ENCODE measurements around the gene CCDC14.
"Not testable (repeated sequence)": the region's sequence is repeated elsewhere in the genome, so short reads cannot be mapped to it uniquely, and the experiment has no call there.

The CCDC14 gene

DNA sequence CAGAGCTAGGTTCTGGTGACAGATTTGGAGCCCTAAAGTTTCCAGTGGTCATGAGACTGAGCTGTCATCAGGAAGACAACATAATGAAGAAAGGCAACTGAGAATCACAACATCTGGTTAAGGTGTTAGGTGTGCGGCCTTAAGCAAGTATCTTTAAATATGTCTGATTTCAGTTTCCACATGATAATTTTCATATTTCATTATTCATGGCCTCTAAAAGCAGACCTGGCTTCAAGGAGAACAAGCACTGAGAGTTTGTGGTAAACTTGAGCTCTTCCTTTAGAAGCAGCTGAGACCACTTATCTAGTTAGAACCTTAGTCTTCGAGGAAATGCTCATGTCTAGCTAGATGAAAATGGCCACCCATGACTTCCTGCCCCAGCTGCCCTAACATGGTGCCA, 51.2 kb downstream of the CCDC14 start:
- no peak for DNase-seq (ENCODE audit: low read depth in 2 of 3, low spot score in 1 of 3)

DNA sequence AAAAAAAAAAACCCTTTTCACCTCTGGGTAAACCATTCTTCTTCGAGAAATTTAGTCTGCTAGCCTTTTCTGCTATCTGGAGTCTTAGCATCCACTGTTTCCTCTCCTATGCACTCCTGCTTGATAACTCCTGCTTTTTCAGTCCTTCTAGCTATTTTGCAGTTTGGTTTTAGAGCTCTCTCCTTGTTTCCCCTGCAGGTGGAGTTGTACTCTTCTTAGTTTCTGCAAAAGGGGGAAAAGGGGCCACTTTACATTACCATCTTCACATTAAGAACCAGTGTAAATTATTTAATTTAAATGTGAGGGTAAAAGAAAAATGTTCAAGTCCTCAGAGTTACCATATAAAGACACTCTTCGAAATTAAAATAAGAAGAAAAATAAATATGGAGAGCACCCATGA, 53.3 kb downstream of the CCDC14 start:
- no peak for DNase-seq (ENCODE audit: low read depth in 2 of 3, low spot score in 1 of 3)

DNA sequence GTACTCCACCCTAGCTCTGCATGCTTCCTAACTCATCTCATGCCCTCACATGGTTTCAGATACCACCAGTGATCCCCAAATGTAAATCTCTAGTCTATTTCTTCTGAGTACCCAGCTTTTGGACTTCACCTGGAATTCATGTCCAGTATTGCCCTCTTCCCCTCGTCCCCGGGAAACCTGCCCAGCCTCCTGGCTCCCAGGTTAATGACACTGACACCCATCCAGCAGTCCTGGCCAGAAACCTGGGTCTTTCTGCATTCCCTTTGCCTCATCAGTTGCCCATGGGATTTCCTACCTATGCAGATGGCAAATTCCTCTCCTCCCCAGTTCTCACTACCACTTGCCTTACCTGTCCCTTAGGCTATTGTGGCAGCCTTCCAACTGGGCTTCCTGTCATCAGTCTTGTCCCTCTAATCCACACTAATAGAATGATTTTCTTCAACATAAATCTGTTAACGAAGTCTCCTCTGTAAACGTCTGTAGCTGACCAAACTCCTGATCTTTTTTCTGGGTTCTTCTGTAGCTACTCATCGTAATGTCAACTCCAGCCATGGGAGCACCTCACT, 61.6 kb downstream of the CCDC14 start:
- DNase-seq (ENCODE audit: low read depth in 2 of 3, low spot score in 1 of 3): no peak

DNA sequence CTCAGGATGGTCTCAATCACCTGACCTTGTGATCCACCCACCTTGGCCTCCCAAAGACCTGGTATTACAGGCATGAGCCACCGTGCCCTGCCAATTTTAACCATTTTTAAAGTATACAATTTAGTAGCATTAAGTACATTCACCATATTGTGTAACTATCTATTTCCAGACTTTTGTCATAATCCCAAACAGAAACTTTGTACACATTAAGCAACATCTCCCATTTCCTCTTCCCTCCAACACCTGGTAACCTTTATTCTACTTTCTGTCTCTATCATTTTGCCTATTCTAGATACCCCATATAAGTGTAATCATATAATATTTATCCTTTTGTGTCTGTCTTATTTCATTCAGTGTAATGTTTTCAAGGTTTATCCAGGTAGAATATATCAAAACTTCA, 68.0 kb downstream of the CCDC14 start:
- DNase-seq (ENCODE audit: low read depth in 2 of 3, low spot score in 1 of 3): no peak

DNA sequence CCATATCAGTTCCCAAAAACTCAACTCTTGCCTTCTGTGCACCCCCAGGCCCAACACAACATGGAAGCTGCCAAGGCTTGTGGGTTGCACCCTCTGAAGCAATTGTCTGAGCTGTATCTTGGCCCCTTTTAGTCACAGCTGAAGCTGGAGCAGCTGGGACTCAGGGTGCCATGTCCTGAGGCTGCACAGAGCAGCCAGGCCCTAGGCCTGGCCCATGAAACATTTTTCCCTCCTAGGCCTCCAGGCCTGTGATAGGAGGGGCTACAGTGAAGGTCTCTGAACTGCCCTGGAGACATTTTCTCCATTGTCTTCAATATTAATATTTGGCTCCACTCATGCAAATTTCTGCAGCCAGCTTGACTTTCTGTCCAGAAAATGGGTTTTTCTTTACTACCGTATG, 68.8 kb downstream of the CCDC14 start:
- DNase-seq (ENCODE audit: low read depth in 2 of 3, low spot score in 1 of 3): no peak

DNA sequence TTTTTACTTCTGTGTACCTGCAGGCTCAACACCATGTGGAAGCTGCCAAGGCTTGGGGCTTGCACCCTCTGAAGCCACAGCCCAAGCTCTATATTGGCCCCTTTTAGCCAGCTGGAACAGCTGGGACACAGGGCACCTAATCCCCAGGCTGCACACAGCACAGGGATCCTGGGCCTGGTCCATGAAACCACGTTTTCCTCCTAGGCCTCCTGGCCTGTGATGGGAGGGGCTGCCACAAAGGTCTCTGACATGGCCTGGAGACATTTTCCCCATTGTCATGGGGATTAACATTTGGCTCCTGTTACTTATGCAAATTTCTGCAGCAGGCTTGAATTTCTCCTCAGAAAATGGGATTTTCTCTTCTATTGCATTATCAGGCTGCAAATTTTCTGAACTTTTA, 70.0 kb downstream of the CCDC14 start:
- not testable (repeated sequence) for DNase-seq (ENCODE audit: low read depth in 2 of 3, low spot score in 1 of 3)

DNA sequence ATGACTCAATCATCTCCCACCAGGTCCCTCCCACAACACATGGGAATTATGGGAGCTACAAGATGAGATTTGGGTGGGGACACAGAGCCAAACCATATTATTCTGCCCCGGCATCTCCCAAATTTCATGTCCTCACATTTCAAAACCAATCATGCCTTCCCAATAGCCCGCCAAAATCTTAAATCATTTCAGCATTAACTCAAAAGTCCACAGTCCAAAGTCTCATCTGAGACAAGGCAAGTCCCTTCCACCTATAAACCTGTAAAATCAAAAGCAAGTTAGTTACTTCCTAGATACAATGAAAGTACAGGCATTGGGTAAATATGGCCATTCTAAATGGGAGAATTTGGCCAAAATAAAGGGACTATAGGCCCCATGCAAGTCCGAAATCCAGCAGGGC, 70.9 kb downstream of the CCDC14 start:
- DNase-seq (ENCODE audit: low read depth in 2 of 3, low spot score in 1 of 3): not testable (repeated sequence)

DNA sequence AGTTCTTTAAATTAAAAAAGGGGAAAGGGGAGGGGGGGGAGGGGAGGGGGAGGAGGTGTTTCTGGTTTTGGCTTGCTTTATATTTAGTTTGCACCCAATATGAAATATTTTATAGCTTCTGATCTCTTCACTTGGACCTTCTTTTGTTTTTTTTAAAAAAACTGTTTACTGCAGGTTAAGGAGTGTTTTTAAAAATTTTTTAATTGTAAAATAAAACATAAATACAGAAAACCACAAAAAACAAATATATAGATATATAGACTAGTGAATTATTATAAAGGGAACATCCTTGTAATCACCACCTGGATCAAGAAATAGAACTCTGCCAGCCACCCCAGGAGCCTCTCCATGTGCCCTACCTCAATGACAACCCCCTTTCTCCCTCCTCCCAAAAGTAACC, 76.0 kb downstream of the CCDC14 start:
- no peak for DNase-seq (ENCODE audit: low read depth in 2 of 3, low spot score in 1 of 3)

DNA sequence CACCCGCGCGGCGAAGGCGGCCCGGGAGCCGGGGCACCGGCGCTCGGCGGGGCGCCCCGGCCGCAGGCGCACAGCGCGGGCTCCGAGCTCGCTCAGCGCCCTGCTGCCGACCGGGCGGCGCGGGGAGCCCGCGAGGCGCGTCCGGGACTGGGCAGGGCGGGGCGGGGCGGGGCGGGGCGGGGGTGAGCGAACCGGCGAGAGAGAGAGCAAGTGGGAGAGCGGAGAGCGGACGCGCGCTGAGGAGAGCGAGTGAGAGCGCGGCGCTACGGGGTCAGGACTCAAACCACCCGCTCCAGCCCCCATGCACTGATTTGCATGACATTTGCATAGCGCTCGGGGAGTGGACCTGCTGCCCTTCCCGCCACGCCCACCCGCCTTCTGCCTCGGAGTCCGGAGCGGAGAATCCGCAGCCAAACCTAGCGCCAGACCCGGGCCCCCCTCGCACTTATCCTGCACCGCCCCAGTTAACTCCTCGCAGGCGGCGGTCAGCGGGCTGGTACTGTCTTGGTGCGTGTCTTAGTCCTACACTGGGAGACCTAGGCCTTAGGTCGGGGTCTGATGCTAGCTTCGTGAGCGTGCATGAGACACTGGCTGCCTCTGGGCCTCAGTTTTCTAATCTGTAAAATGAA, 76.7 kb downstream of the CCDC14 start, which contains the start of gene MYLK:
TSS of gene MYLK (minus strand) at position 130 of the 629 bp plus-strand sequence. CDS start 90,491 bp downstream, outside the sequence.
- peak; percentile 6 to 33 (median 16) for DNase-seq (ENCODE audit: low read depth in 2 of 3, low spot score in 1 of 3)

DNA sequence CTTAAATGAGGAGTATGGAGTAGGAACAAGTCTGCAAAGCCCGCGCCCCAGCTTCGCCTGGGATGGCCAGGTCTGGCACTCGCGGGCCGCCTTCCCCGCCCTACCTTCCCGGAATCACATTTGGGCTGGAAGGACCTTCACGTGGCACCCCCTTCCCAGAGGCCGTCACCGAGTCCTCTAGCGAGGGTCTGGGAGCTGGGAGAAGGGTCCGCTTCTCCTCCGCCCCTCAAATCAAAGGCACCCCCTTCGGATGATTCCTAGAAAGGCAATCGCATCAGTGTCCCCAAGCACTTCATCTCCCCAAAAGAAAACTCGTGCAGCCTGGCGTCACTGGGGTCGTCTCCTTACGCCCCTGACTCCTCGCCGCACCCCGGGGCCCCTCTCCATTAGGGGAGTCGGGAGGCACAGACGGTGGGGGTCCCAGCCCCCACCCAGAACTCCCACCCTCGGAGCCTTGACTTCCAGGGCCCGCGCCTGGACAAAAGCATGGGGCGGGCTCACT, 77.3 kb downstream of the CCDC14 start:
- DNase-seq (ENCODE audit: low read depth in 2 of 3, low spot score in 1 of 3): no peak

DNA sequence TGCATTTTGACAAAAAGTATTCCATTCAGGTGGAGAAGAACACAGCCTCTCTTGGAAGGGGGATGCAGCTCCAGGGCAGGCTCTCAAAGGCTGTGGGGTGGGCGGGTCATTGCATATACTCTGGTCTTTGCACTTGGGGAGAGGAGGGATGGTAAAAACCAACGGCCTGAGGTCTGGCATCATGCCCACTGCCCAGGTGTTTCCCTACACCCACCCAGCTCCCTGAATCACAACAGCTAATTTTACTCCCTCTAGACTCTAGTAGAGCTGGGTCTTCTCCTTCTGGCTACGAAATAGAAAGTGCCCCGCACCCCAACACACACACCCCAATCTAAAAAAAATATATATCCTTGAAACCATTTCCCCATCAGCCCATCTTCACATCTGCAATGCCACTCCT, 77.9 kb downstream of the CCDC14 start:
- no peak for DNase-seq (ENCODE audit: low read depth in 2 of 3, low spot score in 1 of 3)

DNA sequence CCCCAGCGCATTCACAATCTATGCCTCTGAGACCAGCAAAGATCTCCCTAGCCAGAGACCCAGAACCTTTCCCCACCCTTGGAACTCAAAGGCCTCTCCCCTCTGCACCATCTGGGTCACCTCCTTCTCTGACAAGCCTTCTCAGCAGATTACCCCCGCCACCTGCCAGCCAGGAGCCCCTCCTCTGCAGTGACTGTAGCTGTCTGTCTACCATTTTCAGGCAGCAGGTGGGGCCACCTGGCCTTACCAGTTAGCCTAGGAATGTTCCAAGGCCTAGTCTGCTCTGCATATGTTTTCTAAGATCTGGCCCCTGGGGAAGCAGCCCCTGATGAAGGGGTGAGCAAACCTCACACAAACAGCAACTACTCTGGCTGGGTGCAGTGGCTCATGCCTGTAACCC, 79.3 kb downstream of the CCDC14 start:
- DNase-seq (ENCODE audit: low read depth in 2 of 3, low spot score in 1 of 3): no peak

DNA sequence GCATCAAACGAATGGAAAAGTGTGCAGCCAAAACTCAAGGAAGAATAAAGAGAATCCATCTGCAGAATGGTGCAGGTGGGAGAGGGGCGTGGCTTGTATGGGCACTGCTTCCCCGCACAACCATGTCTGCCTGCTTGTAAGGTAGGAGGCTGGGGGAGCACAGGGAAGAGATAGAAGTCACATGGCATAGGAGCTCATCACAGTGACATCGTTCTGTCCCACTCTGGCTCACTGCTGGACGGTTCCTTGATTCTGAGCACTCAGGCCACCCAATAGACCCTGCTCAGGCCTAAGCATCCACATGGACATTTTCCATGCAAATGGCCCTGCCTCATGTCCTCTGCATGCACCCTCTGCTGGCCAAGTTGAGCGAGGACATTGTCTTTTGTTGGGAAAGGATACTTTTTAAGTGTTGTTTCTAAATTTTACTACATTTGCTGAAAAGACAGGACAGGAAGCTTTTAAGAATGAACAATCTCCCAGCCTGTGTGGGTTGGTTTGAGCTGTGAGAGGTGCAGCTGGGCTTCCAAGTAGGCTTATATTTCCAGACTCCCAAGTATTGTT, 79.9 kb downstream of the CCDC14 start:
- DNase-seq (ENCODE audit: low read depth in 2 of 3, low spot score in 1 of 3): no peak

DNA sequence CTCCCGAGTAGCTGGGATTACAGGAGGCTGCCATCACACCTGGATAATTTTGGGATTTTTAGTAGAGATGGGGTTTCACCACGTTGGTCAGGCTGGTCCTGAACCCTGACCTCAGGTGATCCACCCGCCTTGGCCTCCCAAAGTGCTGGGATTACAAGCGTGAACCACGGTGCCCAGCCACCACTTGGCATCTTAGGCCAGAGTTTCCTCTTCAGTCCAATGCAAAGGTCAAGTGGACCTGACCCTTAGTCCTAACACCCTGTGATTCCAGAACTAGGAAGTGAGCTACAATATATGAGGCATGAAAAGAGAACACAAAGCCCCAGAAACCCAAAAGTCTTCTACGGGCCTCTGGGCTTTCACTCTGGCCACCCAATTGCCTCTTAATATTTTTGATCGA, 82.2 kb downstream of the CCDC14 start:
- DNase-seq (ENCODE audit: low read depth in 2 of 3, low spot score in 1 of 3): no peak

DNA sequence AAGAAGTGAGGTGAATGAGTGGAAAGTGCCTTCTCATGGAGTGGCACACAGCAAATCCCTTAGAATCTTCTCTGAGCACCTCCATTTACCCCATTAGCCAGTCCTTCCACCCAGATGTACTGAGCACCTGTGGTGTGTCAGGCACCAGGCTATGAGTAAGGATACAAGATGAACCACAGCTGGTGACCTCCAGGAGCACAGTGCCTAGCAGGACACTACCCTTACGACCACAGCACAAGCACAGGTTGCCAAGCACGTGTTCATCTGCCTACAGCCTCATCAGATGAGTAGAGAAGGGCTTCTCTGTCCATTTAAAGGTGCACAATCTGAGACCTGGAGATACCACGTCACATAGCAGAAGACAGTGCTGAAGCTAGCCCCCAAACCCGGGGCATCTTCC, 83.1 kb downstream of the CCDC14 start:
- no peak for DNase-seq (ENCODE audit: low read depth in 2 of 3, low spot score in 1 of 3)

DNA sequence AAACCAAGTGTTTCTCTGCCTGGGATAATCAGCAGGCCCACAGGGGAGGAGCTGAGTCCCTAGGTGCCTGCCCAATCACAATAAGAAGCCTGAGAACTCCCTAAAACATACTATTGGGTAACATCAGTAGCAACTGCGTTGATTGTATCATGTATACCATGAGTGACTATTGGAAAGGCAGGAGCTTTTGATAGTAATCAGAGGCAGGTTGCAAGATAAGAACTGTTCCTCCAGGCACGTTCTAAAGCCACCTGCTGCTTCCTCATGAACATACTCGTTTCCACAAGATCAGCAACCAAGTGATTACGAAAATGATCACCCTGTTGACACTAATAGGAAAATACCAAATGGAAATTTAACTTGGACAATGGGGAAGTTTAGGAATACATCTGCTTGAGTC, 83.6 kb downstream of the CCDC14 start:
- DNase-seq (ENCODE audit: low read depth in 2 of 3, low spot score in 1 of 3): no peak

DNA sequence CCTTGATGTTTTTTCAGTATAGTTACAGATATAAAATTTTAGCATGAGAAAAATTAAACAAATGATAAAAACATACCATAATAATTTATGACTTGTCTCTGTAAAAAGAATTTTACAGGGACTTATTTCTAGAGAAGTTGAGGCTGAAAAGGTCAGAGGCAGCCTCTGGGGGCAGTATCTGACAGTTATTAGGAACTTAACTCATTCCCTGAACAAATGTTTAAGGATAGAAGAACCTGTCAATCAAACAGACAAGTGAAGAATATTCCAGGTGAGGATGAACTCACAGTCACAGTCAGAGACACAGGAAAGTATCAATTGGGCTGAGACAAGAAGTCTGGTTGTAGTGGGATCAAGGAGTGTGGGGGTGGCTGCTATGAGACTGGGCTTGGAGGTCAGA, 84.2 kb downstream of the CCDC14 start:
- DNase-seq (ENCODE audit: low read depth in 2 of 3, low spot score in 1 of 3): no peak

DNA sequence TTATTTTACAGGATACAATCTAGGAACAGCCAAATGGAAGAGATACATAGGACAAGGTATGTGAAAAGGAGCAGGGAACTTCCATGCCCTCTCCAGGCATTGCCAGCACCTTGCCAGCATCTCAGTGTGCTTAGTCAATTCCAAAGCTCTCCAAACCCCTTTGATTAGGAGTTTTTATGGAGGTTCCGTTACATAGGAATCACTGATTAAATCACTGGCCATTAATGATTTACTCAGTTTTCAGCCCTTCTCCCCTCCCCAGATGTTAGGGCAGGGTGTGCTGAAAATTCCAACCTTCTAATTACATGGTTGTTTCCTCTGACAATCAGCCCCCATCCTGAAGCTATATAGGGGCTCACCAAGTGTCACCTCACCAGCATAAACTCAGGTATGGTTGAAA, 88.4 kb downstream of the CCDC14 start:
- DNase-seq (ENCODE audit: low read depth in 2 of 3, low spot score in 1 of 3): no peak

DNA sequence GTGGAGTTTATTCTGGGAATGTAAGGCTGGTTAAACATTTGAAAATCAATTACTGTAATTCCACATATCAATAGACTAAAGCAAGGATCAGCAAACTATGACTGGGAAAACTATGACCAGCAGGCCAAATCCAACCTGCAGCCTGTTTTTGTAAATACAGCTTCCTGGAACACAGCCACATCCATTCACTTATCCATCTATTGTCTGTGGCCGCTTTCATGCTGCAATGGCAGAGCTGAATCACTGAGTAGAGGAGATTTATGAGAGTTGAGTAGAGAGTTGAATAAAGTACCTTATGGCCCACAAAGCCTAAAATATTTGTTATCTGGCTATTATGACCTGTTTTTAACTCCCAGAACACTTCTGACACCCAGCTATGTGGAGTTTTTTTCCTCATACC, 89.1 kb downstream of the CCDC14 start:
- DNase-seq (ENCODE audit: low read depth in 2 of 3, low spot score in 1 of 3): no peak

DNA sequence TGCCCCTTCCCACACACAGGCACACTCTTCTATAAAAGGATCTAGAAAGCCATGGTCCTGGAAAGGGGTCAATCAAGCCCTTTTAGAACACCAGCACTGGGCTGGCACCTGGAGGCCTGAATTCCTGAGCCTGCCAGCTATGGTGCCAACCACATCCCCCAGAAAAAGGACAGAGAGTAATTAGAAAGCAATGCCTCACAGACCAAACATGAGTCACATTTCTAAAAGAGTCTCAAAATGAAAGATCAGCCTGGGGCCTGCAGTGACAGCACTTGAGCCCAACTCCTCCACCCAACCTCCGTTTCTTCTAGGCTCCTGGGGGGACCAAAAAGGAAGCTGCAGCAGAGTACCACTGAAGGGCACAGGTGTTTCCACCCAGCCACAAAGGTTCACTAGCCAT, 91.0 kb downstream of the CCDC14 start:
- DNase-seq (ENCODE audit: low read depth in 2 of 3, low spot score in 1 of 3): no peak

DNA sequence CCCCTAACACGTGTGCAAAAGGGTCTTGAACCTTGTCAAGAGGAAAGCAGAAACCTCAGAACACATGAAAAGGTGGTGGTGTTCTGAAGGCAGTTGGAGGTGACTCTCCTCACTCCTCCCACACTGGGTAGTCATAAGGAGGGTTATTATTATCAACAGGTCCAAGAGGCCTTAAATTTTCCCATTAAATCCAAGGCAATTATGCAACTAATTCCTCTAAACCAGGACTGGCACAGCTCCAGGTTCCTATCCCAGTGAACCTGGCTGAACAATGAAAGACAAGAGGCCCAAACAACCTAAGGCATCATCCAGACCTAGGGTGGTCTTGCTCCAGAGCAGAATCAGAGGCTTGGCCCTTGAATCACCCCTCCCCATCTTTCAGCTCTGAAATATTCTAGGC, 91.9 kb downstream of the CCDC14 start:
- no peak for DNase-seq (ENCODE audit: low read depth in 2 of 3, low spot score in 1 of 3)

DNA sequence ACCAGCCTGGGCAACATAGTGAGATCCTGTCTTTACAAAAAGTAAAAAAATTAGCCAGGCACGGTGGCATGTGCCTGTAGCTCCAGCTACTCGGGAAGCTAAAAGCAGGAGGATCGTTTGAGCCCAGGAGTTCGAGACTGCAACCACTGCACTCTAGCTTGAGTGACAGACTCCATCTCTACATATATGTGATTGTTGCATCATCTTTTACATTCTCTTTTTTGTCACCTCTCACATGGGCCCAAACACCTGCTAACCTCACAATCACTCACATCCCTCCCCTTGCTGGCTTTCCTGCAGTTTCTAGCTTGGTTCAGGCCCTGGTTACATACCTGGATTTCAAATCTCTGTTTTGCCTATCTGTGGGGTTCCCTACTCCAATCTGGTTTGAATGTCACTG, 96.3 kb downstream of the CCDC14 start:
- no peak for DNase-seq (ENCODE audit: low read depth in 2 of 3, low spot score in 1 of 3)
